Activated CD4-positive, alpha-beta memory T cell treated with anti-CD3 and anti-CD28 coated beads, Interleukin-2, amount 10 ng/mL, durations not matched to agents 7 days and 5 days (primary cell): ENCODE results near the gene FBXL5. TPM values are rescaled to one million over a fixed set of nuclear protein-coding genes. Genes with fewer than 3 reads are reported as not detected.

Source experiments
- CTCF ChIA-PET: fragments of 350-600 bp; sonication (Branson Sonifier 250); formaldehyde crosslinking; loops from one replicate; lab custom pipeline; 2021; ENCODE audit warnings: antibody characterized with exemption, inconsistent platforms; lab: Charles Lee
- POLR2A ChIA-PET: fragments of 350-600 bp; sonication (Branson Sonifier 250); formaldehyde crosslinking; loops from one replicate; lab custom pipeline; 2021; ENCODE audit warnings: antibody characterized with exemption; lab: Charles Lee
- DNase-seq: peaks from one replicate; pipeline ENCODE4 v3.0.0-alpha.2; 2020
- H3K27ac Mint-ChIP-seq: one replicate; pipeline ENCODE4 v1.8.0; 2021; ENCODE audit warnings: mild to moderate bottlenecking, mixed read lengths
- H3K27me3 Mint-ChIP-seq: one replicate; pipeline ENCODE4 v1.8.0; 2021; ENCODE audit warnings: mixed read lengths
- H3K36me3 Mint-ChIP-seq: one replicate; pipeline ENCODE4 v1.8.0; 2021; ENCODE audit warnings: low read depth, mixed read lengths
- H3K4me1 Mint-ChIP-seq: one replicate; pipeline ENCODE4 v1.8.0; 2021; ENCODE audit warnings: mixed read lengths
- H3K4me3 Mint-ChIP-seq: one replicate; pipeline ENCODE4 v1.8.0; 2021; ENCODE audit warnings: mild to moderate bottlenecking, mixed read lengths
- H3K9me3 Mint-ChIP-seq: one replicate; pipeline ENCODE4 v1.8.0; 2021; ENCODE audit warnings: mixed read lengths
- total RNA-seq, 2 experiments: library from RNA; stranded (reverse); gene quantifications; one replicate each; pipeline ENCODE4 v1.2.3, GENCODE V29; 2021

The FBXL5 gene
- total RNA-seq, 2 experiments from 2014 or later = 43.9 to 44.6 TPM

- ChIA-PET CTCF (interaction anchor here (0.6 kb wide), 1 partner anchor 309 kb away, joined by 3 read pairs; no protein-coding TSS in a partner anchor), POLR2A (no interaction called here)
- DNase-seq = no peak
- H3K4me1 Mint-ChIP-seq = peaks cover 4% of the 10 kb centered on the region
- no peak overlapping the region for H3K27ac Mint-ChIP-seq
- no peaks in the 10 kb centered on the region for H3K27me3 Mint-ChIP-seq
- no peak overlapping the region for H3K4me3 Mint-ChIP-seq
- H3K36me3 Mint-ChIP-seq = peaks cover 34% of the 10 kb centered on the region
- no peaks in the 10 kb centered on the region for H3K9me3 Mint-ChIP-seq
These were observed 34.4 kb upstream of the FBXL5 start for GRCh38 chr4:15689540-15689939.

- Mint-ChIP-seq H3K27ac (no peak overlapping the region), H3K4me3 (no peak overlapping the region), H3K9me3 (no peaks in the 10 kb centered on the region), H3K4me1 (peaks cover 12% of the 10 kb centered on the region), H3K27me3 (no peaks in the 10 kb centered on the region), H3K36me3 (peaks cover 37% of the 10 kb centered on the region)
- CTCF ChIA-PET = no interaction called here
- POLR2A ChIA-PET = no interaction called here
- DNase-seq = no peak
These were observed 32.9 kb upstream of the FBXL5 start for GRCh38 chr4:15688051-15688450.

- H3K4me3 Mint-ChIP-seq = no peak overlapping the region
- ChIA-PET CTCF (interaction anchor here (1.2 kb wide), 1 partner anchor 72 kb away, joined by 4 read pairs; no protein-coding TSS in a partner anchor), POLR2A (no interaction called here)
- H3K36me3 Mint-ChIP-seq = peaks cover 49% of the 10 kb centered on the region
- H3K27me3 Mint-ChIP-seq = no peaks in the 10 kb centered on the region
- no peak overlapping the region for H3K27ac Mint-ChIP-seq
- H3K4me1 Mint-ChIP-seq = peaks cover 31% of the 10 kb centered on the region
- no peaks in the 10 kb centered on the region for H3K9me3 Mint-ChIP-seq
- DNase-seq = no peak
These were observed 29.3 kb upstream of the FBXL5 start for GRCh38 chr4:15684498-15684897.

- Mint-ChIP-seq H3K27me3 (no peaks in the 10 kb centered on the region), H3K36me3 (peaks cover 45% of the 10 kb centered on the region), H3K4me1 (peaks cover 39% of the 10 kb centered on the region), H3K9me3 (no peaks in the 10 kb centered on the region), H3K4me3 (no peak overlapping the region), H3K27ac (no peak overlapping the region)
- ChIA-PET POLR2A (interaction anchor here (1.2 to 3.6 kb wide), 5 partner anchors 19 to 682 kb away, joined by 3 to 24 read pairs (median 12); partner anchors contain the start of gene BST1), CTCF (interaction anchor here (1.3 to 1.4 kb wide), 2 partner anchors 8 to 12 kb away, joined by 3 to 4 read pairs; no protein-coding TSS in a partner anchor)
- no peak for DNase-seq
These were observed 28.0 kb upstream of the FBXL5 start for GRCh38 chr4:15683143-15683495.

DNA sequence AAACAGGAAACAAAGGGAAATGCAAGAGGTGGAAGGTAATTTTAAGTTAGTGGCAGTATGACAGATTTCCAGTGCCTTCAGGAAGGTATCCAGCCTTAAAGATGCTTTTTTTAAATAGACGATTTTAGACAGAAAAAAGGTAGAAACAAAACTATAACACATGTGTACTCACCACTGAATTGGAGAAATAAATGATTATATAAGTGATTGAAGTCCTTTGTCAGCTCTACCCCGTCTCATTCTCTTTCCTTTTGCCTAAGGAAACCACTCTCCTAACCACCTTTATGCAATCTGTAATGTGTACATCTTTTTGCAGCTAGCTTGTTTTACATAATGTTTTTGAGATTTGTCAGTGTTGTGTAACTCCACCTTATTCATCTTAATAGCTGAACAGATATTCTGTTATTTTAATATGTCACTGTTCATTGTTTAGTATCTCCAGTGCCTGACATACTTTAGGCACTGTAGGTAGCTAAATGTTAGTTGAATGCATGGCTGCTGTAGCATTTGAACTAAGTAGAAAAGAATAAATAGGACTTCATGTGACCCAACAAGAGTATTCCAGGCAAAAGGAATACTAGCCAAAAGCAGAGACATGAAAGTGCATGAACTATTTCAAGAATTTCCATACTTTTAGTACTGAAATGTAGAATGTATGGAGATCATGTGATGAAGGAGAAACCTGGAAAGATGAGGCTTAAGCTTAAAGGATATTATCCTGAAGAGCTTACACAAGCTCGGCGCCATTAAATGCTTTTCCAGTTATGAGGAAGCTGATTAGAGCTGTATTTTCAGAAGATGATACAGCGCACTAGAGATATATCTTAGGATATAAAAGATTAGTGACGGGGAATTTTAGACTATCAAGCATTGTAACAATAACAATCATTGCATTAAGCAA, 27.3 kb upstream of the FBXL5 start:
- peaks cover 43% of the 10 kb centered on the region for H3K4me1 Mint-ChIP-seq
- ChIA-PET CTCF (interaction anchor here (0.6 to 1.7 kb wide), 7 partner anchors 9 to 286 kb away, joined by 3 to 8 read pairs (median 4); no protein-coding TSS in a partner anchor), POLR2A (interaction anchor here (1.2 to 3.6 kb wide), 10 partner anchors 9 to 681 kb away, joined by 3 to 60 read pairs (median 8); partner anchors contain the start of genes BST1 and FBXL5)
- H3K9me3 Mint-ChIP-seq = no peaks in the 10 kb centered on the region
- H3K27ac Mint-ChIP-seq = peak overlapping the region; percentile 92
- H3K4me3 Mint-ChIP-seq = peak overlapping the region; percentile 97
- H3K36me3 Mint-ChIP-seq = peaks cover 45% of the 10 kb centered on the region
- no peak for DNase-seq
- H3K27me3 Mint-ChIP-seq = no peaks in the 10 kb centered on the region

DNA sequence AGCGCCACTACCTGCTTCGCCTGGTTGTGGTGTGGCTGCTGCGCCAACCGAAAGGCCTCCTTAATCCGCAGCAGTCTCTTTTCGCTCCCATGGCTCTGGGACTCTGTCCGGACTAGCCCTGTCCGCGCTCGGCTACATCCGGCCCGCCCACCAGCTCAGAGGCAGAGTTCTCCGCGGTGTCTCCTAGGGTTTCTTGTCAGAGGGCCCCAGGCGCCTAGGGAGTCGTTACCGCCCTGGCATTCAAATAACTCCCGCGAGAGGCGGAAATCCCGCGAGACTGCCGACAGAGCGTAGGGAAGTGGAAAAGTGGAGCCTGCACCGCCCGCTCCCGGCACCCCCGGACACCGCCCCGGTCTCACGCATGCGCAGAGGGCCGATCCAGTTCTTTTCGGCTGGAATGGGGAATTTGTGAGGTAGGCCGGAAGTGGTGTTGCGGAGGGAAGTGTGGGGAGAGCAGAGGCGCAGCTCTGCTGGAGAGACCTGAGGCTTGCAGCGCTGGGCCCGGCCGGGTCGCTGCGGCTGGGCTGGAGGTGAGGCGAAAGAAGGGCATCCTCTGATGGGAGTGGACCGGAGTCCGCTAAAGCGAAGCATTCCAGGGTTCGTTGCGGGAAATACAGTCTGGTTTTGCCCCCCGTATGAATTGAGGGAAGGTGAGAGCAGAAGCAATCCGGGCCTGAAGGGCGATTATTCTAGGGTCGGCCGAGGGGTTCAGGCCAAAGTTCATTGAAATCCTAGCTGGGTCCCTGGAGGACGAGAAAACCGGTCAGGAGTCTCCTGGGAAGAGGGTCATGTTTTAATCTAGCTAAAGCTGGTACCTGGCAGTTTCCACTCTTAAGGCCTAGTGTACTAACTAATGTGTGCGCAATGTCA, 26.4 kb upstream of the FBXL5 start, which contains the start of gene FAM200B:
Gene FAM200B, plus strand, starts transcription at position 456 of the 870 bp plus-strand sequence. CDS start 5,151 bp downstream, outside the sequence.
- Mint-ChIP-seq H3K27me3 (no peaks in the 10 kb centered on the region), H3K36me3 (peaks cover 40% of the 10 kb centered on the region), H3K4me3 (peak within 1 kb of the TSS; percentile 97), H3K27ac (peak within 1 kb of the TSS; percentile 92), H3K9me3 (no peaks in the 10 kb centered on the region), H3K4me1 (peaks cover 46% of the 10 kb centered on the region)
- ChIA-PET CTCF (interaction anchor here (0.6 to 1.7 kb wide), 10 partner anchors 10 to 285 kb away, joined by 3 to 9 read pairs (median 4); no protein-coding TSS in a partner anchor), POLR2A (interaction anchor here (0.6 to 3.6 kb wide), 15 partner anchors 9 to 680 kb away, joined by 3 to 60 read pairs (median 5); partner anchors contain the start of genes BST1 and FBXL5)
- DNase-seq = peak; percentile 98

DNA sequence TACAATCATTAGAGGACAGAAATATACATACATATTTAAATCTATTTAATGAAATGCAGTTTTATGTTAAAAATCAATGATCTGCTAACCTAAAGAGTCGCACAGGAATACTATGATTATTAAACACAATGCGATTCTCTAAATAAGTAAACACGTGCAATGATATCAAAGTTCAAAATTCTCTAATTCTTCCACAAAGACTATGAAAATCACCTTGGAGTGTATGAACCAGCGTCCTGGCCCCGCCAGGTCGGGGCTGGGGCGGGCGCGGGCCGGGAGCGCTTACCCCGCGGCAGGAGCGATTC, 25.9 kb upstream of the FBXL5 start:
- H3K27me3 Mint-ChIP-seq = no peaks in the 10 kb centered on the region
- peak overlapping the region; percentile 97 for H3K4me3 Mint-ChIP-seq
- no peak for DNase-seq
- peak overlapping the region; percentile 92 for H3K27ac Mint-ChIP-seq
- H3K9me3 Mint-ChIP-seq = no peaks in the 10 kb centered on the region
- CTCF ChIA-PET = interaction anchor here (0.6 to 1.7 kb wide), 6 partner anchors 10 to 203 kb away, joined by 3 to 9 read pairs (median 4); no protein-coding TSS in a partner anchor
- POLR2A ChIA-PET = interaction anchor here (0.6 to 3.6 kb wide), 13 partner anchors 8 to 680 kb away, joined by 3 to 60 read pairs (median 6); partner anchors contain the start of genes BST1 and FBXL5
- H3K36me3 Mint-ChIP-seq = peaks cover 35% of the 10 kb centered on the region
- H3K4me1 Mint-ChIP-seq = peaks cover 49% of the 10 kb centered on the region

DNA sequence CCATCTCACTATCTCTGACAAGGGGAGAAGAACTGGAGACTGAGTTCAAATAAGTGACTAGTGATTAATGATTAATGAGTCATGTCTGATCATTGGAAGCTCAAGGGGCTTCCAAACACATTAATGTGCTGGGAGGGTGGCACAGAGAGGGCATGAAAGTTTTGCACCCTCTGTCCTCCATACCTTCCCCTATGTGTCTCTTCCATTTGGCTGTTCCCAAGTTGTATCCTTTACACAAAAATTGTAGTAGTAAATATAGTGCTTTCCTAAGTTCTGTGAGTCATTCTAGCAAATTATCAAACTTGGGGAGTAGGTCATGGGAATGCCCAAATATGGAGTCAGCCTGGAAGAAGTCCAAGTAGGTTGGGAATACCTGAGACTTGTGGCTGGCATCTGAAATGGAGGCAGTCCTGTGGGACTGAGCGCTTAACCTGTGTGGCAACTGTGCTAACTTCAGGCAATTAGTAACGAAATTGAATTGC, 22.4 kb upstream of the FBXL5 start:
- H3K9me3 Mint-ChIP-seq = no peaks in the 10 kb centered on the region
- H3K36me3 Mint-ChIP-seq = peaks cover 35% of the 10 kb centered on the region
- H3K4me1 Mint-ChIP-seq = peaks cover 41% of the 10 kb centered on the region
- CTCF ChIA-PET = interaction anchor here (0.9 to 1.8 kb wide), 2 partner anchors 28 to 280 kb away, joined by 3 to 6 read pairs; no protein-coding TSS in a partner anchor
- H3K4me3 Mint-ChIP-seq = no peak overlapping the region
- no peak for DNase-seq
- H3K27me3 Mint-ChIP-seq = no peaks in the 10 kb centered on the region
- POLR2A ChIA-PET = no interaction called here
- H3K27ac Mint-ChIP-seq = no peak overlapping the region

DNA sequence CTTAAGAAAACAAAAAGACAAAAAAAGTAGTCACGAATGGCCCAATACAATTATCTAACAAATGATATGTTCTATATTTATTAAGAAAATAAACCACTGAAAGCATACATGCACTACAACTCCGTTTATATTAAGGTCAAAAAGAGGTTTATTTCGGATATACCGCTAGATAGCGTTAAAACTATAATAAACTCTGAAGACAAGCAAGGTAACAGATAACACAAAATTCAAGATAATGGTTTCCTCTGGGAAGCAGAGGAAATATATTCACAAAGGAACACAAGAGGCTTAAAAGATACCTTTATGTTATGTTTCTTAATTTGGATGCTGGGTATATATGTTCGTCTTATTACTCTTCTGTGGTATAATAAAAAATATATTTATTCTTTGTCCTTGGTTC, 21.7 kb upstream of the FBXL5 start:
- no peak overlapping the region for H3K27ac Mint-ChIP-seq

DNA sequence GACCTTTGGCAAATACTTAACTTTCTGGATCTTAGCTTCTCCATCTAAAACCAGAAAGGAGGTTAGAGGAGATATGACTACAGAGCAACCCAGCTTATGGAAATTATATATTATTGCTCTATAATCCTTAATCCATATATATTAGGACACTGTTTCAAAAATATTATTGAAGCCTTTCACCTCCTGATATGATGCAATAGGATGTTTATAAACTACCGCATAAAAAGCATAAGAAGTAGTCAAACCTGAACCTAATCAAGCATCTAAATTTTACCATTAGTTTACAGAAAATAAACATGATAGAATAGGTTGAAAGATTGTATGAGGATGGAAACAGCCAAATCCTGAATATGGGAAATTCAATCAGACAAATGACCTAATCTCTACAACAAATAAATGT, 20.9 kb upstream of the FBXL5 start:
- DNase-seq = no peak
- ChIA-PET CTCF (interaction anchor here (0.7 to 1.8 kb wide), 3 partner anchors 26 to 1574 kb away, joined by 3 to 6 read pairs (median 3); no protein-coding TSS in a partner anchor), POLR2A (interaction anchor here (1.9 kb wide), 1 partner anchor 21 kb away, joined by 6 read pairs; the partner anchor contains the start of gene FBXL5)
- H3K27ac Mint-ChIP-seq = no peak overlapping the region
- H3K27me3 Mint-ChIP-seq = no peaks in the 10 kb centered on the region
- H3K4me3 Mint-ChIP-seq = no peak overlapping the region
- H3K4me1 Mint-ChIP-seq = peaks cover 41% of the 10 kb centered on the region
- H3K36me3 Mint-ChIP-seq = peaks cover 41% of the 10 kb centered on the region
- H3K9me3 Mint-ChIP-seq = no peaks in the 10 kb centered on the region

More for the DNA sequence above, 21.7 kb upstream of the FBXL5 start:
- DNase-seq = no peak
- Mint-ChIP-seq H3K36me3 (peaks cover 40% of the 10 kb centered on the region), H3K9me3 (no peaks in the 10 kb centered on the region), H3K27me3 (no peaks in the 10 kb centered on the region), H3K4me3 (no peak overlapping the region), H3K4me1 (peaks cover 37% of the 10 kb centered on the region)
- ChIA-PET POLR2A (no interaction called here), CTCF (interaction anchor here (0.9 to 1.8 kb wide), 2 partner anchors 27 to 280 kb away, joined by 3 to 6 read pairs; no protein-coding TSS in a partner anchor)

GRCh38 chr4:15675356-15675755, 20.2 kb upstream of the FBXL5 start:
- Mint-ChIP-seq H3K27me3 (no peaks in the 10 kb centered on the region), H3K36me3 (peaks cover 41% of the 10 kb centered on the region), H3K4me3 (no peak overlapping the region), H3K27ac (no peak overlapping the region), H3K9me3 (no peaks in the 10 kb centered on the region), H3K4me1 (peaks cover 41% of the 10 kb centered on the region)
- DNase-seq = no peak
- CTCF ChIA-PET = interaction anchor here (0.7 kb wide), 1 partner anchor 224 kb away, joined by 3 read pairs; no protein-coding TSS in a partner anchor
- POLR2A ChIA-PET = interaction anchor here (1.9 kb wide), 1 partner anchor 20 kb away, joined by 6 read pairs; the partner anchor contains the start of gene FBXL5

- peaks cover 39% of the 10 kb centered on the region for H3K36me3 Mint-ChIP-seq
- no peak overlapping the region for H3K27ac Mint-ChIP-seq
- H3K27me3 Mint-ChIP-seq = no peaks in the 10 kb centered on the region
- no peak for DNase-seq
- POLR2A ChIA-PET = interaction anchor here (1.9 kb wide), 1 partner anchor 20 kb away, joined by 6 read pairs; the partner anchor contains the start of gene FBXL5
- H3K9me3 Mint-ChIP-seq = no peaks in the 10 kb centered on the region
- H3K4me1 Mint-ChIP-seq = peaks cover 38% of the 10 kb centered on the region
- CTCF ChIA-PET = no interaction called here
- no peak overlapping the region for H3K4me3 Mint-ChIP-seq
These were observed 19.8 kb upstream of the FBXL5 start for GRCh38 chr4:15674926-15675325.
